Liver (tissue), 9 donors: ENCODE results near the gene CSTF3. TPM values are rescaled to one million over a fixed set of nuclear protein-coding genes. Genes with fewer than 3 reads are reported as not detected.

Experiments used
- DNase-seq: peaks from one replicate; pipeline ENCODE4 v3.0.0-alpha.2; 2017; ENCODE audit warnings: low spot score
- H3K27ac ChIP-seq, 2 donors: one replicate each; pipeline ENCODE4 v1.7.0; 2013; ENCODE audit warnings: inconsistent platforms in 2 of 2, low read length in 2 of 2, control low read depth in 1 of 2, low read depth in 1 of 2, mild to moderate bottlenecking in 1 of 2
- H3K27me3 ChIP-seq, 4 donors: one replicate each; pipeline versions ENCODE4 v1.6.1 to v1.7.0; 2013; ENCODE audit warnings: low read length in 3 of 4, inconsistent platforms in 1 of 4, mild to moderate bottlenecking in 1 of 4, moderate library complexity in 1 of 4; ENCODE audit not compliant: control insufficient read depth in 4 of 4, insufficient read depth in 4 of 4
- H3K36me3 ChIP-seq, 4 donors: one replicate each; pipeline versions ENCODE4 v1.6.1 to v1.7.0; 2013; ENCODE audit warnings: low read length in 3 of 4, mild to moderate bottlenecking in 3 of 4, low read depth in 1 of 4, moderate library complexity in 1 of 4; ENCODE audit not compliant: control insufficient read depth in 4 of 4, insufficient read depth in 3 of 4
- H3K4me1 ChIP-seq, 4 donors: one replicate each; pipeline versions ENCODE4 v1.6.1 to v1.7.0; 2013; ENCODE audit warnings: low read length in 3 of 4, mild to moderate bottlenecking in 3 of 4, moderate library complexity in 1 of 4; ENCODE audit not compliant: control insufficient read depth in 4 of 4, insufficient read depth in 4 of 4
- H3K4me3 ChIP-seq, 3 donors: one replicate each; pipeline versions ENCODE4 v1.6.1 to v1.7.0; 2013; ENCODE audit warnings: low read length in 3 of 3, control low read depth in 1 of 3, low read depth in 1 of 3, mild to moderate bottlenecking in 1 of 3
- H3K9ac ChIP-seq, 2 donors: one replicate each; pipeline ENCODE4 v1.7.0; 2013; ENCODE audit warnings: low read length in 2 of 2, mild to moderate bottlenecking in 2 of 2, moderate library complexity in 2 of 2, control low read depth in 1 of 2, low read depth in 1 of 2
- H3K9me3 ChIP-seq, 4 donors: one replicate each; pipeline versions ENCODE4 v1.6.1 to v1.7.0; 2013; ENCODE audit warnings: low read length in 3 of 4; ENCODE audit not compliant: control insufficient read depth in 4 of 4
- ATF3 ChIP-seq: IDR thresholded peaks from 2 replicates; pipeline ENCODE4 v1.6.1; 2016; ENCODE audit warnings: antibody characterized with exemption
- CTCF ChIP-seq: fragments of 150-350 bp; IDR thresholded peaks from 2 replicates; pipeline ENCODE4 v1.5.1; 2017; ENCODE audit warnings: improper control_type of control experiment, low read depth, low read length; ENCODE audit not compliant: missing input control
- EGR1 ChIP-seq, 2 donors: IDR thresholded peaks; 2 replicates each; pipeline ENCODE4 v1.6.1; 2016 to 2018; ENCODE audit warnings: antibody characterized with exemption in 2 of 2, low read depth in 2 of 2
- FOXA1 ChIP-seq: IDR thresholded peaks from 2 replicates; pipeline ENCODE4 v1.6.1; 2016; ENCODE audit warnings: antibody characterized with exemption
- FOXA2 ChIP-seq: IDR thresholded peaks from 2 replicates; pipeline ENCODE4 v1.6.1; 2016; ENCODE audit warnings: antibody characterized with exemption
- GABPA ChIP-seq, 2 donors: IDR thresholded peaks in 1 of 2; conservative IDR thresholded peaks in 1 of 2; 2 replicates each; pipeline ENCODE4 v1.6.1; 2016; ENCODE audit warnings: antibody characterized with exemption in 2 of 2, mild to moderate bottlenecking in 1 of 2, moderate library complexity in 1 of 2
- HNF4A ChIP-seq, 2 donors: conservative IDR thresholded peaks; 2 replicates each; pipeline ENCODE4 v1.6.1; 2016; ENCODE audit warnings: antibody characterized with exemption in 2 of 2, mild to moderate bottlenecking in 2 of 2
- HNF4G ChIP-seq: IDR thresholded peaks from 2 replicates; pipeline ENCODE4 v1.6.1; 2016; ENCODE audit warnings: antibody characterized with exemption
- JUND ChIP-seq, 2 donors: IDR thresholded peaks; 2 replicates each; pipeline ENCODE4 v1.6.1; 2016; ENCODE audit warnings: antibody characterized with exemption in 2 of 2
- NR2F2 ChIP-seq: IDR thresholded peaks from 2 replicates; pipeline ENCODE4 v1.6.1; 2016; ENCODE audit warnings: antibody characterized with exemption
- RAD21 ChIP-seq, 2 donors: IDR thresholded peaks; 2 replicates each; pipeline ENCODE4 v1.6.1; 2016; ENCODE audit warnings: antibody characterized with exemption in 2 of 2, mild to moderate bottlenecking in 2 of 2
- REST ChIP-seq: IDR thresholded peaks from 2 replicates; pipeline ENCODE4 v1.6.1; 2016; ENCODE audit warnings: antibody characterized with exemption, mild to moderate bottlenecking
- RXRA ChIP-seq, 2 donors: IDR thresholded peaks; 2 replicates each; pipeline ENCODE4 v1.6.1; 2017 to 2018; ENCODE audit warnings: antibody characterized with exemption in 2 of 2, mild to moderate bottlenecking in 1 of 2
- SP1 ChIP-seq: IDR thresholded peaks from 2 replicates; pipeline ENCODE4 v1.6.1; 2018; ENCODE audit warnings: antibody characterized with exemption, mild to moderate bottlenecking
- TAF1 ChIP-seq: conservative IDR thresholded peaks from 2 replicates; pipeline ENCODE4 v1.6.1; 2016; ENCODE audit warnings: antibody characterized with exemption, mild to moderate bottlenecking
- YY1 ChIP-seq: IDR thresholded peaks from 2 replicates; pipeline ENCODE4 v1.6.1; 2016; ENCODE audit warnings: antibody characterized with exemption, mild to moderate bottlenecking
- ZBTB33 ChIP-seq: IDR thresholded peaks from 2 replicates; pipeline ENCODE4 v1.6.1; 2016; ENCODE audit warnings: antibody characterized with exemption
- WGBS: extraction: QIAGEN DNeasy Blood & Tissue Kit; methylation state at CpG from one replicate; pipeline ENCODE4 v1.1.7; 2013; 5-methylcytosine and 5-hydroxymethylcytosine counted together
- polyA plus RNA-seq, 2 donors: library from polyadenylated mRNA; stranded (reverse) in 1 of 2; unstranded in 1 of 2; fragments of 200-250 nt in 1 of 2; fragments of >200 nt in 1 of 2; fragmentation: Nextera tagmentation in 1 of 2; extraction: Ambion mirVana in 1 of 2; gene quantifications; one replicate each; pipeline versions ENCODE4 v1.2.1 to v1.2.3, GENCODE V29; 2013 to 2015
- total RNA-seq, 2 donors: library from RNA; depleted of rRNA; stranded (reverse); fragments of >200 nt; gene quantifications; one replicate each; pipeline ENCODE4 v1.2.3, GENCODE V29; 2014
- TF ChIP-seq, protein P1 (sequence below): IDR thresholded peaks from 2 replicates; pipeline ENCODE4 v1.6.1; 2016; ENCODE audit warnings: antibody characterized with exemption
- donor health status: healthy.
- donor health status: healthy.
- donor health status: healthy.
- donor health status: healthy.
- donor health status: healthy.

CSTF3 gene
- total and polyA plus RNA-seq, 4 donors = 7.9 to 20.8 (median 12.3) TPM

- peaks cover 0 to 2% (median 0%) of the 10 kb centered on the region in 4 donors for H3K4me1 ChIP-seq
- H3K27me3 ChIP-seq = no peaks in the 10 kb centered on the region
- DNase-seq = no peak
- no peak for TF ChIP-seq RAD21 (IDR thresholded peaks at IDR 0.05)
- no peak for TF ChIP-seq EGR1 (IDR thresholded peaks at IDR 0.05; ENCODE audit: low read depth in 2 of 2)
- TF ChIP-seq CTCF = no peak
- TF ChIP-seq GABPA (IDR thresholded peaks at IDR 0.05 in 1 of 2, conservative IDR thresholded peaks at IDR 0.05 in 1 of 2) = no peak
- TF ChIP-seq HNF4G = no peak
- TF ChIP-seq NR2F2 = no peak
- TF ChIP-seq ZBTB33 = no peak
- TF ChIP-seq JUND (IDR thresholded peaks at IDR 0.05) = no peak
- TF ChIP-seq REST = no peak
- no peak for TF ChIP-seq SP1
- TF ChIP-seq TAF1 = no peak
- TF ChIP-seq HNF4A (conservative IDR thresholded peaks at IDR 0.05) = no peak
- no peak for TF ChIP-seq FOXA2
- TF ChIP-seq FOXA1 = no peak
- TF ChIP-seq ATF3 = no peak
- TF ChIP-seq, protein P1, sequence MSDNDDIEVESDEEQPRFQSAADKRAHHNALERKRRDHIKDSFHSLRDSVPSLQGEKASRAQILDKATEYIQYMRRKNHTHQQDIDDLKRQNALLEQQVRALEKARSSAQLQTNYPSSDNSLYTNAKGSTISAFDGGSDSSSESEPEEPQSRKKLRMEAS = no peak
- TF ChIP-seq RXRA (IDR thresholded peaks at IDR 0.05) = no peak
- no peak for TF ChIP-seq YY1
- H3K4me3 ChIP-seq = no peak overlapping the region
- peaks cover 5 to 23% (median 16%) of the 10 kb centered on the region in 4 donors for H3K36me3 ChIP-seq
- WGBS = 22% methylated on average over 1 of the region's 1 CpG
- H3K9me3 ChIP-seq = no peaks in the 10 kb centered on the region
- no peak overlapping the region for H3K9ac ChIP-seq
- H3K27ac ChIP-seq = no peak overlapping the region
Observed at GRCh38 chr11:33094157-33094556, 67.1 kb downstream of the CSTF3 start.
